Neuronal stem cell (in vitro differentiated cells): ENCODE results near the gene CAVIN1.

Experiments used
- DNase-seq: peaks from one replicate; pipeline ENCODE4 v3.0.0-alpha.2; 2013; ENCODE audit warnings: low spot score
- H2AFZ ChIP-seq: one replicate; pipeline ENCODE4 v1.6.1; 2013; ENCODE audit warnings: mild to moderate bottlenecking, low read length, inconsistent platforms
- H2AK5ac ChIP-seq: 2 replicates; pipeline ENCODE4 v1.6.1; 2013; ENCODE audit warnings: low read depth, mild to moderate bottlenecking, inconsistent platforms, low read length, moderate library complexity, mixed read lengths
- H2BK120ac ChIP-seq: 2 replicates; pipeline ENCODE4 v1.6.1; 2013; ENCODE audit warnings: low read depth, mild to moderate bottlenecking, inconsistent platforms, low read length, moderate library complexity, mixed read lengths
- H2BK12ac ChIP-seq: one replicate; pipeline ENCODE4 v1.6.1; 2013; ENCODE audit warnings: low read length, inconsistent platforms
- H2BK15ac ChIP-seq: 2 replicates; pipeline ENCODE4 v1.6.1; 2013; ENCODE audit warnings: mild to moderate bottlenecking, low read length, inconsistent platforms, mixed read lengths
- H2BK5ac ChIP-seq: one replicate; pipeline ENCODE4 v1.6.1; 2013; ENCODE audit warnings: inconsistent platforms, mild to moderate bottlenecking, low read length, moderate library complexity
- H3K14ac ChIP-seq: one replicate; pipeline ENCODE4 v1.6.1; 2013; ENCODE audit warnings: low read length, inconsistent platforms
- H3K18ac ChIP-seq: 2 replicates; pipeline ENCODE4 v1.6.1; 2013; ENCODE audit warnings: low read length, inconsistent platforms
- H3K23ac ChIP-seq: 2 replicates; pipeline ENCODE4 v1.6.1; 2013; ENCODE audit warnings: low read depth, mild to moderate bottlenecking, mixed read lengths, low read length, inconsistent platforms; ENCODE audit not compliant: poor library complexity
- H3K27ac ChIP-seq: replicated peaks from 3 replicates; pipeline ENCODE4 v1.5.1; 2013; ENCODE audit warnings: low read length, inconsistent platforms
- H3K27me3 ChIP-seq, 3 experiments: 2 replicates each; pipeline ENCODE4 v1.6.1; 2013; ENCODE audit warnings: low read length in 3 of 3, mild to moderate bottlenecking in 2 of 3, inconsistent platforms in 1 of 3, low read depth in 1 of 3, mixed read lengths in 1 of 3, moderate library complexity in 1 of 3; ENCODE audit not compliant: control insufficient read depth in 3 of 3, insufficient read depth in 3 of 3
- H3K36me3 ChIP-seq, 2 donors: replicated peaks in 1 of 2; 2 replicates each; pipeline ENCODE4 v1.6.1; 2013; ENCODE audit warnings: low read length in 2 of 2; ENCODE audit not compliant: control insufficient read depth in 2 of 2, insufficient read depth in 2 of 2
- H3K4ac ChIP-seq: 2 replicates; pipeline ENCODE4 v1.6.1; 2013; ENCODE audit warnings: inconsistent platforms, mild to moderate bottlenecking, low read length, moderate library complexity
- H3K4me1 ChIP-seq, 2 donors: 1 replicate in 1 of 2; 2 replicates in 1 of 2; pipeline ENCODE4 v1.6.1; 2013; ENCODE audit warnings: low read length in 2 of 2, low read depth in 1 of 2; ENCODE audit not compliant: control insufficient read depth in 2 of 2, insufficient read depth in 1 of 2
- H3K4me2 ChIP-seq: one replicate; pipeline ENCODE4 v1.6.1; 2013; ENCODE audit warnings: mild to moderate bottlenecking, low read length, inconsistent platforms; ENCODE audit not compliant: insufficient read depth, poor library complexity, severe bottlenecking
- H3K4me3 ChIP-seq, 2 donors: 2 replicates each; pipeline ENCODE4 v1.5.1; 2013; ENCODE audit warnings: low read length in 2 of 2, mild to moderate bottlenecking in 2 of 2, inconsistent platforms in 1 of 2, moderate library complexity in 1 of 2
- H3K79me1 ChIP-seq: one replicate; pipeline ENCODE4 v1.6.1; 2013; ENCODE audit warnings: low read depth, mild to moderate bottlenecking, inconsistent platforms, low read length, moderate library complexity
- H3K9ac ChIP-seq: one replicate; pipeline ENCODE4 v1.6.1; 2013; ENCODE audit warnings: mild to moderate bottlenecking, low read depth, low read length, inconsistent platforms; ENCODE audit not compliant: poor library complexity
- H3K9me3 ChIP-seq, 2 donors: replicated peaks in 1 of 2; 2 replicates each; pipeline versions ENCODE3 to v1.6.1; 2013; ENCODE audit warnings: low read length in 2 of 2, mild to moderate bottlenecking in 2 of 2, inconsistent platforms in 1 of 2, low read depth in 1 of 2, mixed read lengths in 1 of 2, moderate library complexity in 1 of 2; ENCODE audit not compliant: control insufficient read depth in 2 of 2, insufficient read depth in 1 of 2
- H4K8ac ChIP-seq: one replicate; pipeline ENCODE4 v1.6.1; 2013; ENCODE audit warnings: low read depth, mild to moderate bottlenecking, inconsistent platforms, low read length, moderate library complexity
- H4K91ac ChIP-seq: one replicate; pipeline ENCODE4 v1.6.1; 2013; ENCODE audit warnings: low read length, low read depth, mild to moderate bottlenecking, inconsistent platforms; ENCODE audit not compliant: poor library complexity
- WGBS, 2 donors: extraction: QIAGEN DNeasy Blood & Tissue Kit; methylation state at CpG; one replicate each; pipeline ENCODE4 v1.1.7; 2013; ENCODE audit warnings: missing lambda C conversion rate in 2 of 2, mixed read lengths in 1 of 2; ENCODE audit not compliant: insufficient read length in 2 of 2, insufficient replicate concordance in 1 of 2; ENCODE audit errors: extremely low coverage in 2 of 2; 5-methylcytosine and 5-hydroxymethylcytosine counted together

Gene CAVIN1

GRCh38 chr17:42405963-42406495, 17.0 kb downstream of the CAVIN1 start:
- Histone ChIP-seq H3K4me2 (no peak overlapping the region), H3K79me1 (no peaks in the 10 kb centered on the region), H3K4me3 (no peak overlapping the region), H3K9ac (no peak overlapping the region), H3K36me3 (peaks cover 0 to 3% of the 10 kb centered on the region in 2 donors), H3K27ac (no peak overlapping the region), H2BK5ac (no peak overlapping the region), H3K23ac (no peak overlapping the region), H3K4ac (no peak overlapping the region), H3K4me1 (peaks cover 15 to 29% of the 10 kb centered on the region in 2 donors), H2AK5ac (no peak overlapping the region), H2BK120ac (no peak overlapping the region), H3K27me3 (no peaks in the 10 kb centered on the region), H3K9me3 (no peaks in the 10 kb centered on the region), H3K14ac (no peak overlapping the region), H3K18ac (no peak overlapping the region), H2AFZ (no peak overlapping the region), H4K91ac (no peak overlapping the region), H2BK12ac (no peak overlapping the region), H2BK15ac (no peak overlapping the region), H4K8ac (no peak overlapping the region)
- WGBS, 2 donors, result no CpG with 5 or more reads among the region's 26 CpGs
- no peak for DNase-seq

DNA sequence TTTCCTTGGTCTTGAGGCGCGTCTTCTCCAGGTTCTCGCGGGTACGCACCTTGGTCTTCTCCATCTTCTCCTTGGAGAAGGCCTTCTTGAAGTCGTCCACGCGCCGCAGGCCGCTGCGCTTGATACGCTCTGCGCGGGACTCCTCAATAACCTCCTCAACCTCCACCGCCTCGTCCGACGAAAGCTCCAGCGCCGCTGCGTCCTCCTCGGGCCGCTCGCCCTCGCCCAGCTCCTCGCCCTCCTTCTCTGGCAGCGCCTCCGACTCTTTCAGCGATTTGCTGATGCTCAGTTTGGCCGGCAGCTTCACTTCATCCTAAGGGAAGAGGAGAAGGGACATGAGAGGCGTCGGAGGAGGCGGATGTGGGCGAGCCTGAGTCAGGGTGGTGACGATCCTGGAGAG, 18.0 kb downstream of the CAVIN1 start:
- peak overlapping the region; percentile 48 for H2BK12ac ChIP-seq
- no peak overlapping the region for H2BK120ac ChIP-seq
- H3K4me1 ChIP-seq, result peaks cover 15 to 29% of the 10 kb centered on the region in 2 donors
- WGBS, 2 donors, result no CpG with 5 or more reads among the region's 35 CpGs
- no peak overlapping the region for H3K4ac ChIP-seq
- H3K36me3 ChIP-seq, result peaks cover 0 to 3% of the 10 kb centered on the region in 2 donors
- no peak overlapping the region for H3K23ac ChIP-seq
- H3K27ac ChIP-seq, result no peak overlapping the region
- H3K14ac ChIP-seq, result no peak overlapping the region
- H2BK5ac ChIP-seq, result no peak overlapping the region
- no peak for DNase-seq
- no peak overlapping the region for H3K4me2 ChIP-seq
- no peak overlapping the region for H4K91ac ChIP-seq
- no peak overlapping the region for H3K4me3 ChIP-seq
- H2AFZ ChIP-seq, result no peak overlapping the region
- no peaks in the 10 kb centered on the region for H3K79me1 ChIP-seq
- H2AK5ac ChIP-seq, result peak overlapping the region; percentile 92
- no peaks in the 10 kb centered on the region for H3K9me3 ChIP-seq
- no peak overlapping the region for H3K18ac ChIP-seq
- peak overlapping the region; percentile 54 for H2BK15ac ChIP-seq
- no peak overlapping the region for H3K9ac ChIP-seq
- H3K27me3 ChIP-seq, result no peaks in the 10 kb centered on the region
- no peak overlapping the region for H4K8ac ChIP-seq

- no CpG with 5 or more reads among the region's 63 CpGs for WGBS, 2 donors
- H2BK15ac ChIP-seq, result peak overlapping the region; percentile 54
- no peaks in the 10 kb centered on the region for H3K9me3 ChIP-seq
- H3K79me1 ChIP-seq, result no peaks in the 10 kb centered on the region
- H2AFZ ChIP-seq, result no peak overlapping the region
- peaks cover 15 to 29% of the 10 kb centered on the region in 2 donors for H3K4me1 ChIP-seq
- no peak for DNase-seq
- H3K4me2 ChIP-seq, result no peak overlapping the region
- H3K9ac ChIP-seq, result no peak overlapping the region
- H2BK5ac ChIP-seq, result peak overlapping the region; percentile 79
- peaks cover 0 to 3% of the 10 kb centered on the region in 2 donors for H3K36me3 ChIP-seq
- peak overlapping the region; percentile 92 for H2AK5ac ChIP-seq
- peak overlapping the region; percentile 36 for H3K18ac ChIP-seq
- H3K14ac ChIP-seq, result no peak overlapping the region
- no peak overlapping the region for H3K4ac ChIP-seq
- peak overlapping the region; percentile 94 for H2BK120ac ChIP-seq
- no peak overlapping the region for H4K8ac ChIP-seq
- H3K23ac ChIP-seq, result no peak overlapping the region
- no peak overlapping the region for H3K4me3 ChIP-seq
- no peaks in the 10 kb centered on the region for H3K27me3 ChIP-seq
- no peak overlapping the region for H2BK12ac ChIP-seq
- H4K91ac ChIP-seq, result no peak overlapping the region
- no peak overlapping the region for H3K27ac ChIP-seq
Measured at GRCh38 chr17:42404326-42405055, 18.6 kb downstream of the CAVIN1 start.

GRCh38 chr17:42403150-42403549, 19.9 kb downstream of the CAVIN1 start:
- no peak overlapping the region for H4K91ac ChIP-seq
- H2BK12ac ChIP-seq, result no peak overlapping the region
- H3K4me3 ChIP-seq, result no peak overlapping the region
- H3K4me1 ChIP-seq, result peaks cover 14 to 26% of the 10 kb centered on the region in 2 donors
- peak overlapping the region; percentile 86 for H2AFZ ChIP-seq
- H3K9ac ChIP-seq, result no peak overlapping the region
- H3K18ac ChIP-seq, result no peak overlapping the region
- DNase-seq, result no peak
- no peak overlapping the region for H3K4ac ChIP-seq
- H4K8ac ChIP-seq, result no peak overlapping the region
- H2BK15ac ChIP-seq, result peak overlapping the region; percentile 3
- no peak overlapping the region for H3K14ac ChIP-seq
- H2BK5ac ChIP-seq, result no peak overlapping the region
- H2AK5ac ChIP-seq, result no peak overlapping the region
- no peak overlapping the region for H2BK120ac ChIP-seq
- no peak overlapping the region for H3K27ac ChIP-seq
- H3K4me2 ChIP-seq, result no peak overlapping the region
- peaks cover 0 to 3% of the 10 kb centered on the region in 2 donors for H3K36me3 ChIP-seq
- no peaks in the 10 kb centered on the region for H3K79me1 ChIP-seq
- H3K9me3 ChIP-seq, result no peaks in the 10 kb centered on the region
- no peak overlapping the region for H3K23ac ChIP-seq
- WGBS, 2 donors, result no CpG with 5 or more reads among the region's 6 CpGs
- no peaks in the 10 kb centered on the region for H3K27me3 ChIP-seq
